Stimulated activated CD4-positive, alpha-beta T cell treated with anti-CD3 and anti-CD28 coated beads, Interleukin-15, amount 100 ng/mL, for 1 hour (primary cell): ENCODE data around the gene FBRS.

Experiments used
- DNase-seq, 2 donors: peaks; one replicate each; pipeline ENCODE4 v3.0.0-alpha.2; 2020; ENCODE audit warnings: low read depth in 1 of 2, low spot score in 1 of 2

Gene FBRS

DNA sequence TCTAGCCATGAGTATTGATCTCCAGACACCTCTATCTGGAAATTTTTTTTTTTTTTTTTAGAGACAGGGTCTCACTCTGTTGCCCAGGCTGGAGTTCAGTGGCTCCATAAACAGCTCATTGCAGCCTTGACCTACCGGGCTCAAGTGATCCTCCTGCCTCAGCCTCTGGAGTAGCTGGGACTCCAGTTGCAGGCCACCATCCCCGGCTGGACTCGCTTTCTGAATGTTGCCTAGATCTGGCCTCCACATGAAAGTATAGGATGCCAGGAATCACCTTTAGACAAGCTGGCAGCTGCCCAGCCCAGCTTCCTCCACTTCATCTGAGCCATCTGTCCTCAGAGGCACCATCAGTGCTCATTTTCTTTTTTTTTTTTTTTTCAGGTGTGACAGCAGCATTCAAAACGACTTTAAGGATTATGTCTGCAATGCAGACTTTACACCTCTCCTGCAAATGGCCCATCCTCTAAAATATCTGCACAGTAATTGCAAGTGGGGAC is 13.8 kb upstream of the FBRS start:
- no peak for DNase-seq

DNA sequence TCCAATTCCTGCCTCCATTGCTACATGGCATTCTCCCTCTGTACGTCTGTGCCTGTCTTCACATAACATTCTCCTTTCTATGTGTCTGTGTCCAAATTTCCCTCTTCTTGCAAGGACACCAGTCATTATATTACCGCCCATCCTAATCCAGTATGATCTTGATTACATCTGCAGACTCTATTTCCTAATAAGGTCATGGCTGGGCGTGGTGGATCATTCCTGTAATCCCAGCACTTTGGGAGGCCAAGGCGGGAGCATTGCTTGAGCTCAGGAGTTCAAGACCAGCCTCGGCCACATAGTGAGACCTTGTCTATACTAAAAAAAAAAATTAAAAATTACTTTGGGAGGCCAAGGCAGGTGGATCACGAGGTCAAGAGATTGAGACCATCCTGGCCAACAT is 12.5 kb upstream of the FBRS start:
- DNase-seq = no peak

DNA sequence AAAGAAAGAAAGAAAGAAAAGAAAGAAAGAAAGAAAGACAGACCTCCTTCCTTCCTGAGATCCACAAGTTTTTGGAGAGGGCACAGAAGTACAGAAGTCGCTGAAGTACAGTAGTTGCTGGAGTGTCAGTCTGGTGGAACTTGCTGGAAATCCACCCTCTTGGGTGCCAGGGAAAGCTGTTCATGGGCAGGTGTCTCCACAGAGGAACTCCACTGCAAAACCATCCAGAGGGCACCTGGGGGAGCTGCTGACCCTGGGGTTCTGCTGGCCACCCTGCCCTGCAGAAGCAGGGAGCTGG is 11.0 kb upstream of the FBRS start:
- no peak for DNase-seq

DNA sequence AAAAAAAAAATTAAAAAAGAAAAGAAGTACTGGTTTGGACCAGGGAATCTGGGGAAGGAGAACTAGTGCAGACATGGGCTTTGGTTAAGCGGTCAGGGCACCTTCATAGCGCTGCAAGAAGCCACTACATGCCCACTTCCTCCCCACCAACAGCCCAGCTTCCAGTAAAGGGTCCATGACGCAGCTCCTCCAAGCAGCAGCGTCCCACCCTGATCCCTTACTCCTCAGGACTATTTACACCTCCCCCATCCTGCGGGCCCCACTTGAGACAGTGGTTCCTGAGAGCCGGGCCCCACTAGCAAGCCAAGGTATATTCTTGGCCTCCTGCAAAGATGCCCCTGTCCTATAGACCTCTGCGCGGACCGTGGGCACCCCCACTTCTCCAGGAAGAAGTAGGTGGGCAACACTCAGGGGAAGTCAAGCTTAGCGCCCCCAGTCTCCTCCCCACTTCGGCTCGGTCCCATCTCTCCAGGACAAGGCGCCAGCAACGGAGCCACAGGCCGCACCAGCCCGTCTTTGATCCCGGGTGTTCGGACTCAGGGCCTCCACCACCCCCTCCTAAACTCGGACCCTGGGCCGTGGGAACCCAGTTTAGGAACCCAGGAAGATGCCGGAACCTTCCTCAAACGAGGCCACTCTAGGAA is 8.4 kb upstream of the FBRS start:
- no peak for DNase-seq

DNA sequence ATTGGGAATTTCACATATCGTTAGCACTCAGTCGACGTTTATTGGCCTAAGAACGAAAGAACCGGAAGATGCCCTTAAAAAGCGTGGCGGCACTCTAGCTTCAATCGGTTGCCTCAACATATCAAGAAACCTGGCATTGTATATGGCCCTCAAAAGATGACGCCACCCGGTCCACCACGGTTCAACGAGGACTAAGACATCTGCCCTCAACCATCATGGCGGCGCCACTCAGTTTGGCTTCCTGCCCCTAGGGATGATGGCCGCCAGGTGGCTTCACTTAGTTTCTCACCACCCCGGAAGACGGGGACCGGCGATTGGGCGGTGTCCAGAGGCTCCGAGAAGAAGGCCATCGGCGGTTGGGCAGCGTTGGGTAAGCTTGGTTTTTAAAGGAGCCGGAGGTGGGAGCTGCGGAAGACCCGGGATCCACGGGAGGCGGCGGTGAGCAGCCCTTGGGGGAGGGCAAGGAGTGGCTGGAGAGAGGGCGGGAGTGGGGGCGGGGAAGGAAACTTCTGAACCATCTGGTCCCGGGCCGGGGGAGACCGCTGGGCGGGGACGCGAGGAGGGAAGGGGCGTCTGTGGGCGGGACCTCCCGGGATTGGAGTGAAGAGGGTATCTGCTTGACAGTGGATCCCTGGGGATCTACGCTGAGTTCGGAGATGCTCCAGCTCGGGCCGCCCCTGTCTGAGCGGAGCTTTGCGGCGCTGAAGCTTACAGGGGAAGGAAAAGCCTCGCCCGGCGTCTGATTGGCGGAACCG is 7.7 kb upstream of the FBRS start, which contains the start of gene PRR14:
PRR14 (plus strand) TSS at position 592 of the 755 bp plus-strand sequence. CDS start 686 bp downstream, outside the sequence.
- peak; percentile 95 to 96 for DNase-seq

DNA sequence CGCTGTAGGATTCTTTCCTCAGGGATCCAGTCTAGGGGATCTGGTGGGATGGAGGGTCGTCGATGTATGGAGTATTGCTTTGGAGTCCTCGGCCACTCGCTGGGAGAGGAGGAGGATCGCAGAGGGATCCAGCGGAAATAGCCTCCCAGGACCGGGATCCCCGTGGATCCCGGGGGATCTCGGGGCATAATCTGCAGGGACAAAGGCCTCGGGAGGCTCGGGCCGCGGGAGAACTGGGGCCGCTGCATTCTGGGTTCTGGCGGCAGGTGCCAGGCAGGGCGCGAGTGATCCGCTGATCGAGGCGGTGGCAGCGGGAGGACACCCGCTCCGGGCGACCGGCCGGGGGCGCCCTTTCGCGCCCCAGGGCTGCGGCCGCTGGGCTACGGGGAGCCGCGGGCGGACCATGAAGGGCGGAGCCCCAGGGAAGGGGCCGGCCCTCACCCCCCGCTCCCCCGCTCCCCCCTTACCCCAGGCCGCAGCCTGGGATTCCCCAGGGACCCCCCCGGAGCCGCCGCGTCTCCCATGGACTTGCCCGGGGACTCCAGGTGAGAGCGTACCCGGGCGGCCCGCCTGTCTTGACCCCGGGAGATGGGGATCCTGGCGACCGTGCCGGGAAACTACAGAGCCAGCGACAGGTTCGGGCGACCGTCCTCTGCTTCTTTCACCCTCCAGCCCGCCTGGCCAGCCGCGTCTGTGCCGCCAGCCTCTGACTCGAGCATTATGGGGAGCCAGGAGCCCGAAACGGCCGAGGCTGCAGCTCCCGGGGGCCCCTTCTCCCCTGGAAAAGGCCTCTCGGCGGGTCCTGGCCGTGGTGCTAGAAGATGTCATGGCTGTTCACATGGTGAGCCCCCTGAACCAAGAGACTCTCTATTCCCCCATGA is 6.9 kb upstream of the FBRS start:
- DNase-seq = peak; percentile 65 to 72

DNA sequence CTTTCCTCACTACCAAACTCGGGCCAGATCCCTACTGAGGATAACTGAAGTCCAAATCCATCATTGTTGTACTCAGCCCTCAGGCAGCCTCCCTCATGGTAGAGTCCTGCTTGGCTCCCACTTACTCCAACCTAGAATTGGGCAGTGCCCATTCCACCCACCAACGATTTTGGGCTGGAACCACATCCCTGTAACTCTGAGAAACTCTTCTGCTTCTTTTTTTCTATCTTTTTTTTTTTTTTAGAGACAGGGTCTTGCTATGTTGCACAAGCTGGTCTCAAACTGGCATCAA is 6.3 kb upstream of the FBRS start:
- DNase-seq = no peak

DNA sequence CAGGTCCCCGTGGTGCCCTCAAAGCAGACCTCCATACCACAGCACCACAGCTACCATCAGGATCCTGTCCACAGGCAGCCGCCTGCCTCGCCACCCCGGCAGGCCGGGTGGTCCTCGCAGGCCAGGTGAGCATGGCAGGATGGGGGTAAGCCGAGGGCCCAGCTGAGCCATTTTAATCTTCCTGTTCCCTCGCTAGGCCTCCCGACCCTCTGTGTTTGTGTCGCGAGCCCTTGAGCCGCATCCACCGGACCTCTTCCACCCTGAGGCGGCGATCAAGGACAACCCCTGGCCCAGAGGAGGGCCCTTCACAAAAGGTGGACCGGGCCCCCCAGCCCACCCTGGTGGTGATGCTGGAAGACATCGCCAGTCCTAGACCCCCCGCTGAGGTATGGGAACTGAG is 5.5 kb upstream of the FBRS start:
- DNase-seq = no peak

DNA sequence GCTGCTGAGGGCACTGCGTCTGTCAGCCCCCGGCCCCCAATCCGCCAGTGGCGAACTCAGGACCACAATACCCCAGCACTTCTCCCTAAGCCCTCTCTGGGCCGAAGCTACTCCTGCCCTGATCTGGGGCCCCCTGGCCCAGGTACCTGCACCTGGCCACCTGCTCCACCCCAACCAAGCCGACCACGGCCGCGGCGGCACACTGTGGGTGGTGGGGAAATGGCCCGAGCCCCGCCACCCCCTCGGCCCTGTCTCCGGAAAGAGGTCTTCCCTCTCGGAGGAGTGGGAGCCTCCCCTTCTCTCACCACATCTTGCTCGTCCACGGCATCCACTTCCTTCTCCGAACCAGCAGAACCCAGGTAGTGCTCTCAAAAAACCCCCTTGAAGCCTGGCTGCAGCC is 3.4 kb upstream of the FBRS start:
- DNase-seq = no peak

DNA sequence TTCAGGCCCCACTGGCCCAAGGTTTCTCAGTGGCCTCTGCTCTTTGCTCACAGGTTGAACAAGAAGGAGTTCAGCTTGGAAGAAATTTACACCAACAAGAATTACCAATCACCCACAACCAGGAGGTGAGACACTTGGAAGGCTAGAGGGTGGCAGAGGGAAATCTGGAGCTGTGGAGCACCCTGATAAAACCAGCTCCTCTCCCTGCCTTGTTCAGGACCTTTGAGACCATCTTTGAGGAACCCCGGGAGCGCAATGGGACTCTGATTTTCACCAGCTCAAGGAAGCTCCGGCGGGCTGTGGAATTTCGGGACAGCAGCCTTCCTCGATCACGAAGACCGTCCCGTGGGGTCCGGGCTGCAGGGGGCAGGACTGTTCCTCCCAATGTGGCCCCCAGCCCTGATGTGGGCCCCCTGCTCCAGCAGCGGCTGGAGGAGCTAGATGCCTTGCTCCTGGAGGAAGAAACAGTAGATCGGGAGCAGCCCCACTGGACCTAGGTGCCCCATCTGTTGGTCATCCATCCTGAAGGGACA is 2.4 kb upstream of the FBRS start:
- no peak for DNase-seq

DNA sequence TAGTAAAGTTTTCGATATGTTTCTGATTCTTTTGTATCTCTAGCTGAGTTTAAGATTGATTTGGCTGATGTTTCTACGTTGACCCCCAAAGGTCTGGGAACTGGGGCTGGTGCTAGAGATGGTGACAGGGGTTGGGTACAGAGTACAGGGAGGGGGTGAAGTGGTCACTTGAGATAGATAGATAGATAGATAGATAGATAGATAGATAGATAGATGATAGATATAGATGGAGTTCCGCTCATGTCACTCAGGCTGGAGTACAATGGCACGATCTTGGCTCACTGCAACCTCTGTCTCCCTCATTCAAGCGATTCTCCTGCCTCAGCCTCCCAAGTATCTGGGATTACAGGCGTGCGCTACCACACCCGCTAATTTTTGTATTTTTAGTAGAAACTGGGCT is 1.8 kb upstream of the FBRS start:
- DNase-seq = no peak

DNA sequence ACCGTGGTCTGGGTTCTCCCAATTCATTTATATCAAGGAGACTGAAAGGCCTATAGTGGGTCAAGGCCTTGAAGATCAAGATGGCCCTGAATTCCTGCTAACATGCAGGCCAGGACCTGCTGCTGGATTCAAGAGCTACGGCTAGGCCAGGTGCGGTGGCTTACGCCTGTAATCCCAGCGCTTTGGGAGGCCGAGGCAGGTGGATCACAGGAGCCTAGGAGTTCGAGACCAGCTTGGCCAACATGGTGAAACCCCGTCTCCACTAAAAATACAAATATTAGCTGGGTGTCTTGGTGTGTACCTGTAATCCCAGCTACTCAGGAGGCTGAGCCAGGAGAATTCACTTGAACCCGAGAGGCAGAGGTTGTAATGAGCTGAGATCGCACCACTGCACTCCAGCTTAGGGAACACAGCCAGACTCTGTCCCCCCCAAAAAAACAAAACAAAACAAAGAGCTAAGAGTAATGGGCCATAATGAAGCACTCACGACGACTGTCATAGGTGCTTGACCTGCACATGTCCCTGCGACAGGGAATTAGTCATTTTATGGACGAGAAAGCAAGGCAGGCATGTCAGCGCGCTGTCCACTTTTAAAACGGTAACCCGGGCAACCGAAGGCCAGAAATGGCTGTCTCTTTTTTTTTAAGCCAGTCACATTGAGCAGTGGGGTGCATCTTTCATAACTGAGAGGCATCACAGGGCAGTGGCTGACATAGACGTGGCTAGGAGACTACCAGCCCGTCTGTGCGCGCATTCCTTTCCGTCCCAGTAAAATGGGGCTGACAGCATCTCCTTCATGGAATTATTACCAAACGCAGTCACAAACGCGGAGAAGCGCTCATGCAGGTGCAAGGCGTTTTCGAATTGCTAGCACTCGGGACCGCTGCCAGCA is 1.0 kb upstream of the FBRS start:
- DNase-seq = no peak

DNA sequence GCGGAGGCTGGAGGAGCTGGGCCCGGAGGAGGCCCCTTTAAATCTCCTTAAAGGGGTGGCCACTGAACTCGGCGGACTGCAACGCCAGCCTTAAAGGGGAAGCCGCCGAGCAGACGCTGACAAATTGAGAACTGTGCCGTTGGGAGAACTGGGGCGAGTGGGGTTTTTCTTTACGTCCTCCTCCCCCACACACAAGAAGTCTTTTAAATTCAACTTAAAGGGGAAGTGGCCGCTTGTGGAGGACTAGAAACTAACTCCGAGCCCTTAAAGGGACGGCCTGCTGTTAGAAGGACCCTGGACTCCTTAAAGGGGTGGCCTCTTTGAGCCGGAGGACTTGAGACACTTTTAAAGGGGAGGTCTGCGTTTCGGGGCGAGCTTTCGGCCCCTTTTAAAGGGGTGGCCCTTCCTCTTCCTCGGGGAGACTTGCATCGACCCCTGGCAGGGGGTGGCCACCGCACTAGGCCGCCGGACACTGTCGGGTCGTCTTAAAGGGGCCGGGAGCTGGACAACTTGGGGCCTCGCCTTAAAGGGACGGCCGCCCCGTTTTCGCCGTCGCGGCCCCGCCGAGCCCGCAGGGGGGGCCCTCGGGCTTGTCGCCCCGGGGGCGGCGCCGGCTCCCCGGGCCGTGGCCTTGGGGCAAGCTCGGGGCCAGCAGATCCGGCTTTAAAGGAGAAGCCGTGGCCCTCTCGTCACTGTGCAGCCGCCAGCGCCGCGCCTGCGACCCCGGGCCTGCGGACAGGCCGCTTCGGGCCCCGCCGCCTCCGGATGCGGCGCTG is 688 bp downstream of the FBRS start:
- DNase-seq = no peak

DNA sequence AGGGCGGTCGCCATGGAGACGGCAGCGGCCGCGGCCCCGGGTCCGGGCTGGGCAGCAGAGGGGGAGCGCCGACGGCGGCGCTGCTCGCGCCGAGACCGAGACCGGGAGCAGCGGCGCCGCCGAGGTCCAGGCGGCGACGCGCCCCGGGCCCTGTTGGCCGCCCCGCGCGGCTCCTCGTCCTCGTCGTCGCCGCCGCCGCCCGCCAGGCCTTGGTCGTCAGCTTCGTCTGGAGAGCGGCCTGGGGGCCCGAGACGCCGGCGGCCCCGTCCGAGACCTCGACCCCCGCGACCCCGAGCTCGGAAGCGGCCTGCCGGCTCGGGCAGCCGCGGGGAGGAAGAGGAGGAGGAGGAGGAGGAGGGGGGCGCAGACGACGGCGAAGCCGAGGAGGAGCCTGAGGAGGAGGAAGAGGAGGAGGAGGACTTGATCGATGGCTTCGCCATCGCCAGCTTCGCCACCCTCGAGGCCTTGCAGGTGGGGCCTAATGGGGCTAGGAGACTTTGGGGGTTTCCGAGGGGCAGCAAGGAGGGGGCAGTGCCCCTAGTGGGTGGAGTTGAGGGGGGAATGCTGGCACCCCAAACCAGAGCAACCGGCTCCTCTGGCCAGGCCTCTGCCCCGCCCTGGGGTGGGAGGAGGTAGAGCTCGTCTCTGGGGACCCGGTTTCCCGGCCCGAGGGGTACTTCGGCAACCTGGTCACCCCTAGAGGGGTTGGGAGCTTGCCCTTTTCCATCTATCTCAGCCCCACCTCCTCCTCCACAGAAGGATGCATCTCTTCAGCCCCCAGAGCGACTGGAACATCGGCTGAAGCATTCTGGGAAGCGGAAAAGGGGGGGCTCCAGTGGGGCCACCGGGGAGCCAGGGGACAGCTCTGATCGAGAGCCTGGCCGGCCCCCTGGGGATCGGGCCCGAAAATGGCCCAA is 1.5 kb downstream of the FBRS start:
- DNase-seq = peak; percentile 13 to 40

DNA sequence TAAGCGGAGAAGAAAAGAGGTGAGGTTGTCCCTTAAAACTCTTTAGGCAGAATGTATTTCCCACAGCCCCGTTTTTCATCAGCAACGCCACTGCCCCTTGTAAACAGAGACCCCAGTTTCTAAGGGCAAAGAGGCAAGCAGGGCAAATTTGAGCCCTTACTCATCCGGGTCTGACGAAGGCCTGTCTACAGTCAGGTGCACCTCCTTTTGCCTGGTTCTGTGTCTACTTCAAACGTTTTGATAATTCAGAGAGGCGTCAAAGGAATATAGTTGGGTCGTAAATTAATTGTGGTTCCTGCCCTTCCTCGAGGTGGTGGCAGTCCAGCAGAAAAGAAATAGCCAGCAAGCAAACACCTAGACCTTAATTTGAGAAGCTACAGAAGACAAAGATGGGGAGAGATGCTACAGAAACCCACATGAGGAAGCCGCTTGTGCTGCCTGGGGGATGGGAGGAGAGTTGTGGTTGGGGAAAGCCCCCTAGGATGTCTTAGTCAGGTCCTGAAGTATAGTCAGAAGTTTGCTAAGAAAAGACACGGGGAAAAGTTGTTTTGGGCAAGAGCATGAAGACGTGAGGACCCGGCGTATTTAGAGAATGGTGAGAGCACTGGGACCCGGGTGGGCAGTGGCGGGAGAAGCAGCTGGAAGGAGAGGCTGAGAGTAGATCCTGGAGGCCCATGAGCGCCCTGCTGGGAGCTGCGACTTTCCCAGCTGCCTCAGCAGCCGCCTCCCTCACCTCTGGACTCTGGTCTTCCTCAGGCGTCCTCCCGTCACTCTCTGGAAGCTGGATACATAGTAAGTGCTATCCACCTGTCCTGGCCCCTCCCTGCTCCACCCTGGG is 2.4 kb downstream of the FBRS start:
- peak; percentile 53 to 57 for DNase-seq

DNA sequence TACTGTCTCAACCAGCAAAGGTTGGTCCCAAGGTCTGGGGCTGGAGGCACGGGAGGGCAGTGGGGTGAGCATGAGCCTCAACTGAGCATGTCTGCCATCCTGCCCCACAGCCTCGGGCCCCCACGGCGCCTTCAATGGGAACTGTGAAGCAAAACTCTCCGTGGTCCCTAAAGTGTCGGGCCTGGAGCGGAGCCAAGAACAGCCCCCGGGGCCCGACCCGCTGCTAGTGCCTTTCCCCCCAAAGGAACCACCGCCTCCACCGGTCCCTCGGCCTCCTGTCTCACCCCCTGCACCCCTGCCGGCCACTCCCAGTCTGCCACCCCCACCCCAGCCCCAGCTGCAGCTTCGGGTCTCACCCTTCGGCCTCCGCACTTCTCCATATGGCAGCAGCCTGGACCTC is 4.2 kb downstream of the FBRS start:
- DNase-seq = no peak

DNA sequence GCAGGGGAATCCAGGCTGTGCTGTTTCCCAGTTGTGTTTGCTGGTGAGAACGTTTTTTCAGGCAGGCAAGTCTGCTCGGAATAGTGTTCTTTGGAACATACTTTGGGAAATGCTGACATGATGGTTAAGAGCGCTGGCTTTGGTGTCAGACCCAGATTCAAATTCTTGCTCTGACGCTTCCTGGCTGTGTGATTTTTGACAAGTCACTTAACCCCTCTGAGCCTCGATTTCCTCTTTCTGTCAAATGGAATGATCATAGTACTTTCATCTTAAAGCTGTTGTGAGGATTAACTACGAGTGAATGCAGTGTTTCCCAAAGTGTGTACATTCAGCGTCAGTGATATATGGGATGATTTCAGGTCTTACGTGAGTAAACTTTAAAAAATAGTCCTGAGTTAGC is 4.8 kb downstream of the FBRS start:
- no peak for DNase-seq

DNA sequence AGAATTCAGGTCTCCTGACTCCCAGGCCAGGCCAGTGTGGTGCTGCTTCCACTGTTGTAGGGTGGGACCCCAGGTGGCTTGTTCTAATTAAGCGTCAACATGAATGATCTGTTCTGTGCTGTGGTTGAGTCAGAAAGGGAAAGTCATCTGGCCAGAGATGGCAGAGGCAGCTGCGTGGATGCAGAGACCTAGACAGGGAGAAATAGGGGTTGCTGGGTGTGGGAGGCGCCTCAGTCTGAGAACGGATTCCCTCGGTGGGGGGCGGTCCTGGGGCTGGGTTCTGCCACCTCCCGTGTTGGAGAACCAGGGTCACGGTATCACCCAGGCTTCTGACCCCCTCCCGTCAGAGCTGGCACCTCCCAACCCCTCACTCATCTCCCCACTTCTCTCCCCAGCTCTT is 5.6 kb downstream of the FBRS start:
- DNase-seq = no peak
